ENCODE results near the gene BRD4. TPM values are rescaled to one million over a fixed set of nuclear protein-coding genes. Genes with fewer than 3 reads are reported as not detected.

Gene BRD4
- total RNA-seq, 4 donors from 2014 or later = 27.6 to 46.5 (median 35.3) TPM

- TF ChIP-seq, protein P1, sequence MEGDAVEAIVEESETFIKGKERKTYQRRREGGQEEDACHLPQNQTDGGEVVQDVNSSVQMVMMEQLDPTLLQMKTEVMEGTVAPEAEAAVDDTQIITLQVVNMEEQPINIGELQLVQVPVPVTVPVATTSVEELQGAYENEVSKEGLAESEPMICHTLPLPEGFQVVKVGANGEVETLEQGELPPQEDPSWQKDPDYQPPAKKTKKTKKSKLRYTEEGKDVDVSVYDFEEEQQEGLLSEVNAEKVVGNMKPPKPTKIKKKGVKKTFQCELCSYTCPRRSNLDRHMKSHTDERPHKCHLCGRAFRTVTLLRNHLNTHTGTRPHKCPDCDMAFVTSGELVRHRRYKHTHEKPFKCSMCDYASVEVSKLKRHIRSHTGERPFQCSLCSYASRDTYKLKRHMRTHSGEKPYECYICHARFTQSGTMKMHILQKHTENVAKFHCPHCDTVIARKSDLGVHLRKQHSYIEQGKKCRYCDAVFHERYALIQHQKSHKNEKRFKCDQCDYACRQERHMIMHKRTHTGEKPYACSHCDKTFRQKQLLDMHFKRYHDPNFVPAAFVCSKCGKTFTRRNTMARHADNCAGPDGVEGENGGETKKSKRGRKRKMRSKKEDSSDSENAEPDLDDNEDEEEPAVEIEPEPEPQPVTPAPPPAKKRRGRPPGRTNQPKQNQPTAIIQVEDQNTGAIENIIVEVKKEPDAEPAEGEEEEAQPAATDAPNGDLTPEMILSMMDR (IDR thresholded peaks at IDR 0.05; ENCODE audit: low read depth) = no peak
Measured at GRCh38 chr19:15256708-15257331, 75.5 kb downstream of the BRD4 start.

DNA sequence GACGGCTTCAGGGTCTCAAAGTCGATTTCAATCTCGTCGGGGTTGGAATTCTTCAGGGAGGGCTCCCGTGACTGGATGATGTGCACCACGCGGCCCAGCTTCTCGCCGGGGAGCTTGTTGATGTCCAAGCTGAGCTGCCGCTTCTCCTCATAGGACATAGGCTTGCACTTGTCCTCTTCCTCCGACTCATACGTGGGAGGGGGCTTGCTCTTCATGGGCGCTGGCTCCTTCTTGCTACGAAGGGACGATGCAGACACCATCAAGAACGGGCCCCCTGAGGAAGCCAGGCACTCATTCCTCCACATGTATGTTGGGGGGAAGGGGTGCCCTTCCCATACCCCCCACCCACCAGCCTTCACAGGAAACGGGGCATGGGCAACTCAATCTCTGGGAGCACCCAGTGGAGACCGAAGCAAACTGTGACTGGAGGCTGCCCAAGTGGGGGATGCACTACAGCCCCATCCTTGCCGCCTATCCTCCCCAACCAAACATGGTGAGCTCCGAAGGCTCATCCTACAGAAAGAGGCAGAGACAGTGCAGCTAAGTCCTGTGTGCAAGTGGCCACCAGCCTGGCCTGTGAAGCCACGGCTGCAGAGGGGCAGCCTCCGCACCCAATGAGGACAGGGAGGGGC lies 76.9 kb downstream of the BRD4 start:
- TF ChIP-seq, protein P1 (IDR thresholded peaks at IDR 0.05; ENCODE audit: low read depth) = no peak

GRCh38 chr19:15254547-15254946 lies 77.8 kb downstream of the BRD4 start:
- TF ChIP-seq, protein P1 (IDR thresholded peaks at IDR 0.05; ENCODE audit: low read depth) = no peak

DNA sequence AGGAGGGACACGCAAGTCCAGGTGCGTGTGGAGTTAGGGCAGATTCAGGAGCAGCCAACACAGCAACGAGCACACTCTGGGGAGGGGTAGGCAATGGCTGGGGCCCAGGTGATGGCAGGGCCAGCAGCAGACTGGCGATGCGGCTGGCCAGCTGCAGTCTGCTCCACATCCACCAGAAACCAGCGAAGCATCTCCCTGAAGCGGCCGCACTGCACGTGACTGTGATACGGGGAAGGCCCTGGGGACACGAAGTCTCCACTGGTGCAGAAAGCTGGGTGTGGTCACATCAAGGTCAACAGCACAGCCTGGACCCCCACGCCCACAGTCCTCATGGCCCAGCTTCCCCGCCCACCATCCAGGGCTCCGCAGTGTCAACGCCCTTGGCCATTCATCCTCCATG lies 78.8 kb downstream of the BRD4 start:
- TF ChIP-seq, protein P1 (IDR thresholded peaks at IDR 0.05; ENCODE audit: low read depth) = no peak

GRCh38 chr19:15253061-15253460 lies 79.3 kb downstream of the BRD4 start:
- TF ChIP-seq, protein P1 (IDR thresholded peaks at IDR 0.05; ENCODE audit: low read depth) = no peak

DNA sequence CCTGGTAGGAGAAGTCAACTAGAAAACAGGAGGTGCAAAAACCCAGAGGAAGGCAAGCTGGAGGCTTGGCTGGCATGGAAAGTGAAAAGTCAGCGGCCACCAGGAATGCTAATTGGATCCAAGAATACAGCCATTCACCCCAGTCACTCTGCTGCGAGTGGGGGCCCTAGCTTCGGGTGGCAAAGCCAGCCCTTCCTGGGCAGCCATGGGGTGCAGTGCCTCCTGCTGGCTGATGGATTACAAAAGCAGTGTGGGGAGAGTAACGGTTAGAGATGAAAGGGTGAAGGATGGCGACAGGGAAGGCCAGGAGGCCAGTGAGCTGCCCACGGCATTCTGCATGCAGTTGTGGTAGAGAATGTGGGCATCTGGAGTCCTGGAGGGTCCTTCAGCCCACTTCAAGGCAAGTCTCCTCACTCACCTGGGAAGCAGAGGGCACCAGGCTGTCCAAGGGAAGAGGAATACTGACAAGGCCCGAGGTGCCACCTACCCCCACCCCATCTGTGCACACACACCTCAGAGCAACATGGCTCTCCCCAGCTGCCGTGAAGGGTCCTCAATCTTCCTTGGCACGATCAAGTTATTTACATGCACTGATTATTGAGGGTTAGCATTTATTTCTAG lies 79.8 kb downstream of the BRD4 start:
- TF ChIP-seq, protein P1 (IDR thresholded peaks at IDR 0.05; ENCODE audit: low read depth) = no peak

DNA sequence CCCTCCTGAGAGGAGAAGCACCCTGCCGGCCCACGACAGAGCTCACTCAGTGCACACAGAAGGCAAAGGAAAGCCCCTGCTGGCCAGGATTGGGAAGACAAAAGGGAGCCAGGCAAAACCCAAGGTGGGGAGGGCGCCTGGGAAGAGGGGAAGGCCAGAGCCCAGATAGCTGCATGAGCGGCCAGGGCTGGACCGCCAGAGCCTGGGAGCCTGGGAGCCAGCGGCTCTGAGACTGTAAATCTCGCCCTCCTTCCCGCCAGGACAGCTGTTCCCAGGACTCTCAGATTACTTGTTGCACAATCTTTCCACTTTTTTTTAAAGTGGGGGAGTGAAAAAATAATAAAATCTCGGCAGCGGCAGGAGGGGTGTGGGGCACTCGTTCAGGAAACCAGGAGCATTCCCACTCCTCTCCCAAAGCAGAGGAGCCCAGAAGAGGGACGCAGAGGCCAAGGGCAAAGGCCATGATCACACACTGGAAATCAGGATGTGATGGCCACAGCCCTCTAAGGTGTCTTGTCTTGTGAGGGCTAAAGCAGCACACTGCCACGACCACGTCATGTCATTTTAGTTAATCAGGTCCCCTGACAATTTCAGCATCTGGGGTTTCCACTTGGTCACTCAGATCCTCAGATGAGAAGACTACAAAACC lies 80.5 kb downstream of the BRD4 start:
- TF ChIP-seq, protein P1 (IDR thresholded peaks at IDR 0.05; ENCODE audit: low read depth) = no peak
